Mesenchymal stem cell (in vitro differentiated cells and primary cell): ENCODE measurements around the gene FIS1. TPM values are rescaled to one million over a fixed set of nuclear protein-coding genes. Genes with fewer than 3 reads are reported as not detected.

Experiments used
- small RNA-seq: library from polyadenylated mRNA; stranded (forward); fragments of <200 nt; extraction: miRNeasy Mini kit (QIAGEN cat#:217004); gene quantifications from one replicate; pipeline ENCODE3, GENCODE V24; 2013; ENCODE audit warnings: low read depth

FIS1 gene

Small RNAs within 50 kb of the gene (small RNA-seq; reads per million reads assigned to genes)
- gene RNU6-1104P, result not detected
